ENCODE data around the gene CFAP107. TPM values are rescaled to one million over a fixed set of nuclear protein-coding genes. Genes with fewer than 3 reads are reported as not detected.

Gene CFAP107
- polyA plus RNA-seq, 1 donor (not counting 4 experiments of a cell fraction or from before 2014, with no cell fraction given) = not detected

- Histone ChIP-seq H3K9me1 (ENCODE audit: control insufficient read depth, extremely low read depth, insufficient read depth, low read length) (no peaks in the 10 kb centered on the region), H3K4me2 (ENCODE audit: control insufficient read depth, extremely low read depth, insufficient read depth, low read depth, low read length) (no peak overlapping the region), H3K4me3 (ENCODE audit: control insufficient read depth in 2 of 3, extremely low read depth in 1 of 3, insufficient read depth in 2 of 3, low read depth in 1 of 3, low read length in 3 of 3) (no peak overlapping the region), H3K4me1 (ENCODE audit: control insufficient read depth, extremely low read depth, insufficient read depth, low read length) (no peaks in the 10 kb centered on the region), H2AFZ (ENCODE audit: control insufficient read depth, low read length) (no peak overlapping the region), H3K36me3 (ENCODE audit: control insufficient read depth in 2 of 2, extremely low read depth in 1 of 2, insufficient read depth in 2 of 2, low read length in 2 of 2) (no peaks in the 10 kb centered on the region), H4K20me1 (ENCODE audit: control insufficient read depth, extremely low read depth, insufficient read depth, low read length) (no peaks in the 10 kb centered on the region), H3K79me2 (ENCODE audit: control insufficient read depth, insufficient read depth, low read length) (no peaks in the 10 kb centered on the region), H3K9ac (ENCODE audit: control insufficient read depth, extremely low read depth, insufficient read depth, low read length) (no peak overlapping the region), H3K9me3 (ENCODE audit: control insufficient read depth, low read depth, low read length) (no peaks in the 10 kb centered on the region), H3K27me3 (ENCODE audit: control insufficient read depth, extremely low read depth, insufficient read depth, low read length) (no peaks in the 10 kb centered on the region), H3K27ac (ENCODE audit: control insufficient read depth, insufficient read depth, low read length) (no peak overlapping the region)
- FAIRE-seq (no peak), DNase-seq (ENCODE audit: low read depth, low spot score) (no peak)
- dilution Hi-C loops (cut with MboI; ENCODE audit: extremely low pct_ligation_motif_present, low sequenced_read_pairs) = no loop called here
- TF ChIP-seq CTCF (optimal IDR thresholded peaks at IDR 0.05 in 1 of 3, IDR thresholded peaks at IDR 0.05 in 1 of 3, conservative IDR thresholded peaks at IDR 0.05 in 1 of 3; ENCODE audit: extremely low read depth in 1 of 3, insufficient read depth in 2 of 3, low read length in 3 of 3) = no peak
- TF ChIP-seq EZH2 (IDR thresholded peaks at IDR 0.05; ENCODE audit: low read length) = no peak
These were observed 641 bp upstream of the CFAP107 start for GRCh38 chr1:12745126-12745991.

- TF ChIP-seq CTCF (optimal IDR thresholded peaks at IDR 0.05 in 1 of 3, IDR thresholded peaks at IDR 0.05 in 1 of 3, conservative IDR thresholded peaks at IDR 0.05 in 1 of 3; ENCODE audit: extremely low read depth in 1 of 3, insufficient read depth in 2 of 3, low read length in 3 of 3) (no peak), EZH2 (IDR thresholded peaks at IDR 0.05; ENCODE audit: low read length) (no peak)
- Histone ChIP-seq H3K27ac (ENCODE audit: control insufficient read depth, insufficient read depth, low read length) (no peak overlapping the region), H3K79me2 (ENCODE audit: control insufficient read depth, insufficient read depth, low read length) (no peaks in the 10 kb centered on the region), H3K27me3 (ENCODE audit: control insufficient read depth, extremely low read depth, insufficient read depth, low read length) (no peaks in the 10 kb centered on the region), H3K9me3 (ENCODE audit: control insufficient read depth, low read depth, low read length) (no peaks in the 10 kb centered on the region), H4K20me1 (ENCODE audit: control insufficient read depth, extremely low read depth, insufficient read depth, low read length) (no peaks in the 10 kb centered on the region), H2AFZ (ENCODE audit: control insufficient read depth, low read length) (no peak overlapping the region), H3K4me3 (ENCODE audit: control insufficient read depth in 2 of 3, extremely low read depth in 1 of 3, insufficient read depth in 2 of 3, low read depth in 1 of 3, low read length in 3 of 3) (no peak overlapping the region), H3K4me2 (ENCODE audit: control insufficient read depth, extremely low read depth, insufficient read depth, low read depth, low read length) (no peak overlapping the region), H3K36me3 (ENCODE audit: control insufficient read depth in 2 of 2, extremely low read depth in 1 of 2, insufficient read depth in 2 of 2, low read length in 2 of 2) (no peaks in the 10 kb centered on the region), H3K4me1 (ENCODE audit: control insufficient read depth, extremely low read depth, insufficient read depth, low read length) (no peaks in the 10 kb centered on the region), H3K9me1 (ENCODE audit: control insufficient read depth, extremely low read depth, insufficient read depth, low read length) (no peaks in the 10 kb centered on the region), H3K9ac (ENCODE audit: control insufficient read depth, extremely low read depth, insufficient read depth, low read length) (no peak overlapping the region)
- DNase-seq (ENCODE audit: low read depth, low spot score) (no peak), FAIRE-seq (no peak)
- dilution Hi-C loops (cut with MboI; ENCODE audit: extremely low pct_ligation_motif_present, low sequenced_read_pairs) = no loop called here
These were observed 2.9 kb downstream of the CFAP107 start for GRCh38 chr1:12748778-12749355.
